K562 (cell line): ENCODE measurements around the gene SHB. TPM values are rescaled to one million over a fixed set of nuclear protein-coding genes. Genes with fewer than 3 reads are reported as not detected.

Source experiments
- GTF2F1 ChIP-seq: IDR thresholded peaks from 2 replicates; pipeline ENCODE4 v1.6.1; 2011; ENCODE audit warnings: low read depth, low read length, improper control_type of control experiment
- SRSF7 ChIP-seq: fragments of 200-400 bp; formaldehyde crosslinking; optimal IDR thresholded peaks from 2 replicates; pipeline ENCODE3; 2017; ENCODE audit warnings: mild to moderate bottlenecking, low read depth, low read length
- TCF7 ChIP-seq: sonication (generic); IDR thresholded peaks from 2 replicates; pipeline ENCODE4 v1.6.1; 2016; ENCODE audit warnings: antibody characterized with exemption, borderline replicate concordance
- ZNF212 ChIP-seq: fragments of 450-650 bp; formaldehyde crosslinking; IDR thresholded peaks from 2 replicates; pipeline ENCODE4 v1.4.0; 2020; ENCODE audit warnings: mild to moderate bottlenecking
- ZNF232 ChIP-seq: sonication (generic); formaldehyde crosslinking; IDR thresholded peaks from 2 replicates; pipeline ENCODE4 v1.8.0; 2022; ENCODE audit warnings: mild to moderate bottlenecking, missing genetic modification reagents
- ZNF445 ChIP-seq: fragments of 250-450 bp; sonication (Bioruptor Pico); IDR thresholded peaks from 2 replicates; pipeline ENCODE4 v1.4.0; 2020; ENCODE audit warnings: low read depth, mild to moderate bottlenecking, moderate library complexity
- ZNF79 ChIP-seq: fragments of 250-450 bp; sonication (Bioruptor Pico); IDR thresholded peaks from 2 replicates; pipeline ENCODE4 v1.4.0; 2020; ENCODE audit warnings: low read depth, mild to moderate bottlenecking, moderate library complexity
- polyA plus RNA-seq, 8 experiments: library from polyadenylated mRNA; depleted of rRNA in 4 of 8; stranded (reverse) in 5 of 8; unstranded in 3 of 8; fragments of >200 nt; fragmentation: Nextera tagmentation in 2 of 8; fragmentation: Illumina TruSeq in 1 of 8; extraction: Ambion mirVana in 2 of 8; extraction: Trizol in 1 of 8; gene quantifications; 2 replicates each; pipeline versions ENCODE4 v1.2.1 to v1.2.3, GENCODE V29; 2011 to 2014; ENCODE audit warnings: inconsistent platforms in 1 of 8, missing spikeins in 1 of 8
- total RNA-seq, 7 experiments: library from RNA; depleted of rRNA in 6 of 7; stranded (reverse); fragments of >200 nt in 6 of 7; fragmentation: Illumina TruSeq in 2 of 7; extraction: Trizol in 2 of 7; gene quantifications; 2 replicates each; pipeline versions ENCODE4 v1.2.1 to v1.2.3, GENCODE V29; 2011 to 2021; ENCODE audit warnings: low replicate concordance in 1 of 7
- TF ChIP-seq, protein P1 (sequence below), 2 experiments: fragments of 450-650 bp; formaldehyde crosslinking in 1 of 2; IDR thresholded peaks; 2 replicates each; pipeline versions ENCODE4 v1.4.0 to v1.6.1; 2014 to 2020; ENCODE audit warnings: mild to moderate bottlenecking in 2 of 2, borderline replicate concordance in 1 of 2, low read depth in 1 of 2
- TF ChIP-seq, protein P2 (sequence below), 2 experiments: fragments of 450-650 bp; IDR thresholded peaks; 2 replicates each; pipeline ENCODE4 v1.6.1; 2016

Gene SHB
- total and polyA plus RNA-seq, 9 of the 15 experiments (the other 6 are each of a cell fraction or from before 2014, with no cell fraction given) = 0.78 to 16.0 (median 5.3) TPM

DNA sequence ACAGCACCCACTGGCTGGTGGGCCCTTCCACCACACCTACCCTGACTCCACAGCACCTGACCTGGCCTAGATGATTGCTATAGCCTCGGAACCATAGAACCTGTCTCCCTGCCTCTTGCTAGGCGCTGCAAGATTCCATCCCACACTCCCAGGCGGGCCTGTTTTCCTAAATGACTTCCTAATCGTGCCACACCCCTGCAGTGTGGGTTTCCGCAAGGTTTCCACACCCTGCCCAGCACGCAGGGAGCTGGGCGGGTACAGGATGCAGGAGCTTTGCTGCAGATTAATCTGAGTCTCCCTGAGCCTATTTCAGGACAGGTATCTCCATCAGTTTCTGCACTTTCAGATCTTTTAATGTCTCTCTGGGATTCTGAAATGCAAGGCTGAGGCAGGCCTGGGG is 62.9 kb downstream of the SHB start (continued):
- TF ChIP-seq, protein P1, sequence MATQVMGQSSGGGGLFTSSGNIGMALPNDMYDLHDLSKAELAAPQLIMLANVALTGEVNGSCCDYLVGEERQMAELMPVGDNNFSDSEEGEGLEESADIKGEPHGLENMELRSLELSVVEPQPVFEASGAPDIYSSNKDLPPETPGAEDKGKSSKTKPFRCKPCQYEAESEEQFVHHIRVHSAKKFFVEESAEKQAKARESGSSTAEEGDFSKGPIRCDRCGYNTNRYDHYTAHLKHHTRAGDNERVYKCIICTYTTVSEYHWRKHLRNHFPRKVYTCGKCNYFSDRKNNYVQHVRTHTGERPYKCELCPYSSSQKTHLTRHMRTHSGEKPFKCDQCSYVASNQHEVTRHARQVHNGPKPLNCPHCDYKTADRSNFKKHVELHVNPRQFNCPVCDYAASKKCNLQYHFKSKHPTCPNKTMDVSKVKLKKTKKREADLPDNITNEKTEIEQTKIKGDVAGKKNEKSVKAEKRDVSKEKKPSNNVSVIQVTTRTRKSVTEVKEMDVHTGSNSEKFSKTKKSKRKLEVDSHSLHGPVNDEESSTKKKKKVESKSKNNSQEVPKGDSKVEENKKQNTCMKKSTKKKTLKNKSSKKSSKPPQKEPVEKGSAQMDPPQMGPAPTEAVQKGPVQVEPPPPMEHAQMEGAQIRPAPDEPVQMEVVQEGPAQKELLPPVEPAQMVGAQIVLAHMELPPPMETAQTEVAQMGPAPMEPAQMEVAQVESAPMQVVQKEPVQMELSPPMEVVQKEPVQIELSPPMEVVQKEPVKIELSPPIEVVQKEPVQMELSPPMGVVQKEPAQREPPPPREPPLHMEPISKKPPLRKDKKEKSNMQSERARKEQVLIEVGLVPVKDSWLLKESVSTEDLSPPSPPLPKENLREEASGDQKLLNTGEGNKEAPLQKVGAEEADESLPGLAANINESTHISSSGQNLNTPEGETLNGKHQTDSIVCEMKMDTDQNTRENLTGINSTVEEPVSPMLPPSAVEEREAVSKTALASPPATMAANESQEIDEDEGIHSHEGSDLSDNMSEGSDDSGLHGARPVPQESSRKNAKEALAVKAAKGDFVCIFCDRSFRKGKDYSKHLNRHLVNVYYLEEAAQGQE (IDR thresholded peaks at IDR 0.05; ENCODE audit: borderline replicate concordance) = no peak
- TF ChIP-seq, protein P1 (CRISPR knock-in tag; IDR thresholded peaks at IDR 0.05; ENCODE audit: low read depth) = no peak
- TF ChIP-seq ZNF212 (CRISPR knock-in tag) (no peak), TCF7 (no peak), GTF2F1 (no peak), ZNF445 (CRISPR knock-in tag) (no peak), ZNF232 (CRISPR knock-in tag) (no peak), ZNF79 (CRISPR knock-in tag) (no peak), SRSF7 (no peak)
- TF ChIP-seq, protein P2, sequence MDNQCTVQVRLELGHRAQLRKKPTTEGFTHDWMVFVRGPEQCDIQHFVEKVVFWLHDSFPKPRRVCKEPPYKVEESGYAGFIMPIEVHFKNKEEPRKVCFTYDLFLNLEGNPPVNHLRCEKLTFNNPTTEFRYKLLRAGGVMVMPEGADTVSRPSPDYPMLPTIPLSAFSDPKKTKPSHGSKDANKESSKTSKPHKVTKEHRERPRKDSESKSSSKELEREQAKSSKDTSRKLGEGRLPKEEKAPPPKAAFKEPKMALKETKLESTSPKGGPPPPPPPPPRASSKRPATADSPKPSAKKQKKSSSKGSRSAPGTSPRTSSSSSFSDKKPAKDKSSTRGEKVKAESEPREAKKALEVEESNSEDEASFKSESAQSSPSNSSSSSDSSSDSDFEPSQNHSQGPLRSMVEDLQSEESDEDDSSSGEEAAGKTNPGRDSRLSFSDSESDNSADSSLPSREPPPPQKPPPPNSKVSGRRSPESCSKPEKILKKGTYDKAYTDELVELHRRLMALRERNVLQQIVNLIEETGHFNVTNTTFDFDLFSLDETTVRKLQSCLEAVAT (IDR thresholded peaks at IDR 0.05) = no peak
- TF ChIP-seq, all 486 proteins: peak for 0
